ELR (cell line): Measurements from ENCODE around the gene SLC35G4.
"Not testable (repeated sequence)": the region's sequence is repeated elsewhere in the genome, so short reads cannot be mapped to it uniquely, and the experiment has no call there.

Experiments used
- DNase-seq: peaks from one replicate; pipeline ENCODE4 v3.0.0-alpha.2; 2015; ENCODE audit warnings: low read depth

The SLC35G4 gene

GRCh38 chr18:11609488-11609887 is at the start of gene SLC35G4:
Gene SLC35G4, plus strand, starts transcription at chr18:11609596. Its CDS starts 0 bp downstream, at chr18:11609596.
- not testable (repeated sequence) for DNase-seq

GRCh38 chr18:11561293-11561692 is 48.1 kb upstream of the SLC35G4 start:
- DNase-seq, result no peak

- DNase-seq, result no peak
Measured at GRCh38 chr18:11565716-11566115, 43.7 kb upstream of the SLC35G4 start.

GRCh38 chr18:11566236-11566965 is 43.0 kb upstream of the SLC35G4 start:
- DNase-seq, result no peak

GRCh38 chr18:11567396-11567795 is 42.0 kb upstream of the SLC35G4 start:
- DNase-seq, result no peak

GRCh38 chr18:11570073-11570588 is 39.3 kb upstream of the SLC35G4 start:
- no peak for DNase-seq

GRCh38 chr18:11570769-11571412 is 38.5 kb upstream of the SLC35G4 start:
- DNase-seq, result peak; percentile 47

- no peak for DNase-seq
Measured at GRCh38 chr18:11572201-11572600, 37.2 kb upstream of the SLC35G4 start.

- DNase-seq, result no peak
Measured at GRCh38 chr18:11574545-11574944, 34.9 kb upstream of the SLC35G4 start.

- no peak for DNase-seq
Measured at GRCh38 chr18:11577271-11578112, 31.9 kb upstream of the SLC35G4 start.

GRCh38 chr18:11578799-11579198 is 30.6 kb upstream of the SLC35G4 start:
- DNase-seq, result no peak

GRCh38 chr18:11579916-11580315 is 29.5 kb upstream of the SLC35G4 start:
- DNase-seq, result no peak

GRCh38 chr18:11581286-11581685 is 28.1 kb upstream of the SLC35G4 start:
- no peak for DNase-seq

- no peak for DNase-seq
Measured at GRCh38 chr18:11585596-11585995, 23.8 kb upstream of the SLC35G4 start.

GRCh38 chr18:11586896-11587295 is 22.5 kb upstream of the SLC35G4 start:
- no peak for DNase-seq

- no peak for DNase-seq
Measured at GRCh38 chr18:11587432-11587831, 22.0 kb upstream of the SLC35G4 start.

GRCh38 chr18:11587846-11588245 is 21.6 kb upstream of the SLC35G4 start:
- no peak for DNase-seq

- DNase-seq, result no peak
Measured at GRCh38 chr18:11591957-11592356, 17.4 kb upstream of the SLC35G4 start.

- no peak for DNase-seq
Measured at GRCh38 chr18:11600321-11600720, 9.1 kb upstream of the SLC35G4 start.

- no peak for DNase-seq
Measured at GRCh38 chr18:11607906-11608305, 1.5 kb upstream of the SLC35G4 start.

GRCh38 chr18:11608618-11609017 is 778 bp upstream of the SLC35G4 start:
- not testable (repeated sequence) for DNase-seq

GRCh38 chr18:11613073-11613472 is 3.7 kb downstream of the SLC35G4 start:
- not testable (repeated sequence) for DNase-seq
